Measurements from ENCODE around the gene PLXDC2.

DNA sequence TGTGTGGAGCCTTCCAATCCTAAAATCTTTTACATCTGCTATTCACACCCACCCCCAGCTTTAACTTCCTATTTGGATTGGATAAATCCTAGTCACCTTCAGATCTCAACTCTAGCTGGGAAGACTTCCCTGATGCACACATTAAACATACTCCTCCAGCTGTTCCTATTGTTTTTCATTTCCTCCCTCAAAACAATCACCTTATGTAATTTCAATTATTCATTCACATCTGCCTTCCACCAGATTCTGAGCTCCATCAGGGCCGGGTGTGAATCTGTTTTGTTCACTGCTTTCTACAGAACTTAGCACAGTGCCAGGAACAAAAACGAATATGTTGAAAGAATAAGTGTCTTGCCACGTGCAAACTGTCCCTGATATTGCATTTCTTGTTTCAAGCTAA lies 497.4 kb downstream of the PLXDC2 start:
- no peak for TF ChIP-seq POLR2AphosphoS5 (IDR thresholded peaks at IDR 0.05; ENCODE audit: low read depth, low read length)
- TF ChIP-seq, protein P1, sequence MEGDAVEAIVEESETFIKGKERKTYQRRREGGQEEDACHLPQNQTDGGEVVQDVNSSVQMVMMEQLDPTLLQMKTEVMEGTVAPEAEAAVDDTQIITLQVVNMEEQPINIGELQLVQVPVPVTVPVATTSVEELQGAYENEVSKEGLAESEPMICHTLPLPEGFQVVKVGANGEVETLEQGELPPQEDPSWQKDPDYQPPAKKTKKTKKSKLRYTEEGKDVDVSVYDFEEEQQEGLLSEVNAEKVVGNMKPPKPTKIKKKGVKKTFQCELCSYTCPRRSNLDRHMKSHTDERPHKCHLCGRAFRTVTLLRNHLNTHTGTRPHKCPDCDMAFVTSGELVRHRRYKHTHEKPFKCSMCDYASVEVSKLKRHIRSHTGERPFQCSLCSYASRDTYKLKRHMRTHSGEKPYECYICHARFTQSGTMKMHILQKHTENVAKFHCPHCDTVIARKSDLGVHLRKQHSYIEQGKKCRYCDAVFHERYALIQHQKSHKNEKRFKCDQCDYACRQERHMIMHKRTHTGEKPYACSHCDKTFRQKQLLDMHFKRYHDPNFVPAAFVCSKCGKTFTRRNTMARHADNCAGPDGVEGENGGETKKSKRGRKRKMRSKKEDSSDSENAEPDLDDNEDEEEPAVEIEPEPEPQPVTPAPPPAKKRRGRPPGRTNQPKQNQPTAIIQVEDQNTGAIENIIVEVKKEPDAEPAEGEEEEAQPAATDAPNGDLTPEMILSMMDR (IDR thresholded peaks at IDR 0.05): no peak
- TF ChIP-seq, protein P2, sequence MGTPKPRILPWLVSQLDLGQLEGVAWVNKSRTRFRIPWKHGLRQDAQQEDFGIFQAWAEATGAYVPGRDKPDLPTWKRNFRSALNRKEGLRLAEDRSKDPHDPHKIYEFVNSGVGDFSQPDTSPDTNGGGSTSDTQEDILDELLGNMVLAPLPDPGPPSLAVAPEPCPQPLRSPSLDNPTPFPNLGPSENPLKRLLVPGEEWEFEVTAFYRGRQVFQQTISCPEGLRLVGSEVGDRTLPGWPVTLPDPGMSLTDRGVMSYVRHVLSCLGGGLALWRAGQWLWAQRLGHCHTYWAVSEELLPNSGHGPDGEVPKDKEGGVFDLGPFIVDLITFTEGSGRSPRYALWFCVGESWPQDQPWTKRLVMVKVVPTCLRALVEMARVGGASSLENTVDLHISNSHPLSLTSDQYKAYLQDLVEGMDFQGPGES (IDR thresholded peaks at IDR 0.05; ENCODE audit: low read depth, low read length): no peak
- TF ChIP-seq NFIC (IDR thresholded peaks at IDR 0.05; ENCODE audit: borderline replicate concordance): no peak
- no peak for TF ChIP-seq TAF1 (IDR thresholded peaks at IDR 0.05; ENCODE audit: borderline replicate concordance, low read depth, low read length)
- TF ChIP-seq GABPA (IDR thresholded peaks at IDR 0.05; ENCODE audit: low read depth): no peak
- no peak for TF ChIP-seq FOXM1 (IDR thresholded peaks at IDR 0.05; ENCODE audit: low read depth)
- TF ChIP-seq, protein P3, sequence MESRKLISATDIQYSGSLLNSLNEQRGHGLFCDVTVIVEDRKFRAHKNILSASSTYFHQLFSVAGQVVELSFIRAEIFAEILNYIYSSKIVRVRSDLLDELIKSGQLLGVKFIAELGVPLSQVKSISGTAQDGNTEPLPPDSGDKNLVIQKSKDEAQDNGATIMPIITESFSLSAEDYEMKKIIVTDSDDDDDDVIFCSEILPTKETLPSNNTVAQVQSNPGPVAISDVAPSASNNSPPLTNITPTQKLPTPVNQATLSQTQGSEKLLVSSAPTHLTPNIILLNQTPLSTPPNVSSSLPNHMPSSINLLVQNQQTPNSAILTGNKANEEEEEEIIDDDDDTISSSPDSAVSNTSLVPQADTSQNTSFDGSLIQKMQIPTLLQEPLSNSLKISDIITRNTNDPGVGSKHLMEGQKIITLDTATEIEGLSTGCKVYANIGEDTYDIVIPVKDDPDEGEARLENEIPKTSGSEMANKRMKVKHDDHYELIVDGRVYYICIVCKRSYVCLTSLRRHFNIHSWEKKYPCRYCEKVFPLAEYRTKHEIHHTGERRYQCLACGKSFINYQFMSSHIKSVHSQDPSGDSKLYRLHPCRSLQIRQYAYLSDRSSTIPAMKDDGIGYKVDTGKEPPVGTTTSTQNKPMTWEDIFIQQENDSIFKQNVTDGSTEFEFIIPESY (IDR thresholded peaks at IDR 0.05; ENCODE audit: borderline replicate concordance, low read depth): no peak
- TF ChIP-seq, protein P4, sequence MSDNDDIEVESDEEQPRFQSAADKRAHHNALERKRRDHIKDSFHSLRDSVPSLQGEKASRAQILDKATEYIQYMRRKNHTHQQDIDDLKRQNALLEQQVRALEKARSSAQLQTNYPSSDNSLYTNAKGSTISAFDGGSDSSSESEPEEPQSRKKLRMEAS (IDR thresholded peaks at IDR 0.05; ENCODE audit: low read depth): no peak
- TF ChIP-seq SIN3A (IDR thresholded peaks at IDR 0.05; ENCODE audit: borderline replicate concordance, low read depth, low read length): no peak

Data from SK-N-SH (cell line).